ENCODE results near the gene PAX7. TPM values are rescaled to one million over a fixed set of nuclear protein-coding genes. Genes with fewer than 3 reads are reported as not detected.

PAX7 gene
- total RNA-seq, 1 experiment from 2014 or later = 0.15 TPM

GRCh38 chr1:18768086-18768485 lies 137.4 kb downstream of the PAX7 start:
- no peak for TF ChIP-seq CTCF (conservative IDR thresholded peaks at IDR 0.05)
- no peak for DNase-seq
- no peak overlapping the region for H2BK5ac ChIP-seq (ENCODE audit: insufficient read length, low read length)
- no peaks in the 10 kb centered on the region for H3K79me1 ChIP-seq (ENCODE audit: insufficient read depth, low read depth, low read length, poor library complexity, severe bottlenecking)
- no peaks in the 10 kb centered on the region for H3K79me2 ChIP-seq (ENCODE audit: insufficient read depth, low read length)
- no peak overlapping the region for H4K5ac ChIP-seq (ENCODE audit: insufficient read length, low read depth, low read length)
- no peak overlapping the region for H2BK120ac ChIP-seq (ENCODE audit: low read depth, low read length, poor library complexity, severe bottlenecking)
- no peak overlapping the region for H3K18ac ChIP-seq (ENCODE audit: insufficient read length, low read depth, low read length)
- H3K36me3 Mint-ChIP-seq (ENCODE audit: insufficient read depth in 1 of 3, low read depth in 3 of 3) = no peaks in the 10 kb centered on the region
- no CpG with 5 or more reads among the region's 4 CpGs for WGBS (ENCODE audit: extremely low coverage, insufficient read length, low lambda C conversion rate)
- H3K14ac ChIP-seq (ENCODE audit: insufficient read depth, low read length) = no peak overlapping the region
- no peak overlapping the region for H4K8ac ChIP-seq (replicated peaks; ENCODE audit: insufficient read length, low read depth, low read length)
- H3K27me3 ChIP-seq (ENCODE audit: insufficient read depth, low read length) = no peaks in the 10 kb centered on the region
- no peaks in the 10 kb centered on the region for H3K4me1 ChIP-seq (ENCODE audit: insufficient read depth, low read length)
- no peak overlapping the region for H3K9ac ChIP-seq (ENCODE audit: extremely low read depth, insufficient read length, low read length)
- peaks cover 0 to 3% of the 10 kb centered on the region in 2 experiments; a peak in 1 of 4 replicates for H3K4me1 Mint-ChIP-seq
- no peak overlapping the region for H3K4me3 Mint-ChIP-seq
- H3T11ph ChIP-seq (ENCODE audit: low read length) = no peak overlapping the region
- no peak overlapping the region for H2AFZ ChIP-seq (ENCODE audit: low read length)
- H2AK5ac ChIP-seq (ENCODE audit: insufficient read length, low read length) = no peak overlapping the region
- H3K23ac ChIP-seq (ENCODE audit: insufficient read length, low read depth, low read length) = no peak overlapping the region
- no peak overlapping the region for H3K27ac ChIP-seq (ENCODE audit: insufficient read length, low read depth, low read length)
- no peak overlapping the region for H2BK12ac ChIP-seq (ENCODE audit: insufficient read length, low read depth, low read length)
- no peak overlapping the region for H3K27ac Mint-ChIP-seq
- H4K91ac ChIP-seq (ENCODE audit: insufficient read length, low read depth, low read length) = no peak overlapping the region
- no peaks in the 10 kb centered on the region for H4K20me1 ChIP-seq (ENCODE audit: control insufficient read depth, insufficient read depth, insufficient read length)
- no peak overlapping the region for H2BK15ac ChIP-seq (ENCODE audit: low read depth, low read length)
- H3K9me3 ChIP-seq (ENCODE audit: control insufficient read depth, low read depth, low read length) = no peaks in the 10 kb centered on the region
- no peak overlapping the region for H3K4ac ChIP-seq (ENCODE audit: low read depth, low read length)
- no peak overlapping the region for H2BK20ac ChIP-seq (ENCODE audit: low read depth, low read length, poor library complexity, severe bottlenecking)
- no peak overlapping the region for H3K56ac ChIP-seq (ENCODE audit: insufficient read length, low read depth, low read length)
- H3K4me2 ChIP-seq (ENCODE audit: insufficient read depth, insufficient read length, low read length) = no peak overlapping the region
- H3K27me3 Mint-ChIP-seq (ENCODE audit: low read depth) = peaks cover 77% of the 10 kb centered on the region
- no peaks in the 10 kb centered on the region for H3K23me2 ChIP-seq (ENCODE audit: insufficient read length, low read depth, low read length, poor library complexity, severe bottlenecking)
- H3K9me3 Mint-ChIP-seq = no peaks in the 10 kb centered on the region

All from H9 (cell line).